K562 (cell line): Measurements from ENCODE around the gene LHPP. TPM values are rescaled to one million over a fixed set of nuclear protein-coding genes. Genes with fewer than 3 reads are reported as not detected.

Experiments used
- ATAC-seq: fragments of 200-7000 bp; cut with Tn5 transposase; 3 replicates; pipeline ENCODE4 v1.9.1; 2020; ENCODE audit warnings: moderate library complexity
- BruUV-seq: library from RNA; stranded (reverse); fragments of 400-500 nt; replicated peaks from 2 replicates; lab custom pipeline; 2021; lab: Mats Ljungman, UMichigan
- CTCF ChIA-PET: fragments of 300-600 bp; formaldehyde crosslinking; extraction: SDS; loops from one replicate; lab custom pipeline; 2021; ENCODE audit warnings: low intra/inter-chr PET ratio; lab: Yijun Ruan, JAX
- POLR2A ChIA-PET: fragments of 300-600, 350-650 bp; sonication (Branson Sonifier 250); formaldehyde crosslinking; extraction: SDS; loops from one replicate; lab custom pipeline; 2021; ENCODE audit warnings: antibody characterized with exemption, inconsistent platforms; lab: Yijun Ruan, JAX
- DNase-seq, 4 experiments: peaks; one replicate each; pipeline versions ENCODE4 v3.0.0 to v3.0.0-alpha.2; 2011 to 2018; ENCODE audit warnings: low spot score in 3 of 4, mixed read lengths in 3 of 4; ENCODE audit errors: extremely low read depth in 1 of 4
- FAIRE-seq: peaks from 2 replicates; lab custom pipeline; 2011; peaks lifted over from hg19 to GRCh38; lab: Jason Lieb, UNC
- H2AFZ ChIP-seq: 2 replicates; pipeline ENCODE4 v1.6.0; 2011; ENCODE audit warnings: low read depth, low read length, control low read depth, inconsistent platforms
- H3K27ac ChIP-seq: fragments of 200-600 bp; 3 replicates; pipeline ENCODE4 v1.8.0; 2011; ENCODE audit warnings: low read depth, mild to moderate bottlenecking, control low read depth, inconsistent platforms, low read length, moderate library complexity, mixed read lengths; ENCODE audit errors: extremely low read depth
- H3K27me3 ChIP-seq, 2 experiments: fragments of 300-600 bp in 1 of 2; 2 replicates in 1 of 2; 3 replicates in 1 of 2; pipeline versions ENCODE4 v1.6.0 to v1.8.0; 2011; ENCODE audit warnings: inconsistent platforms in 2 of 2, low read length in 2 of 2, mild to moderate bottlenecking in 1 of 2, mixed read lengths in 1 of 2, moderate library complexity in 1 of 2; ENCODE audit not compliant: control insufficient read depth in 2 of 2, insufficient read depth in 2 of 2
- H3K36me3 ChIP-seq: fragments of 300-600 bp; 3 replicates; pipeline ENCODE4 v1.8.0; 2011; ENCODE audit warnings: mild to moderate bottlenecking, low read length, inconsistent platforms; ENCODE audit not compliant: control insufficient read depth, insufficient read depth
- H3K4me1 ChIP-seq, 2 experiments: fragments of 200-600 bp in 1 of 2; replicated peaks in 1 of 2; 2 replicates in 1 of 2; 3 replicates in 1 of 2; pipeline versions ENCODE4 v1.5.1 to v1.8.0; 2011; ENCODE audit warnings: inconsistent platforms in 2 of 2, low read length in 2 of 2, mild to moderate bottlenecking in 1 of 2, mixed read lengths in 1 of 2, moderate library complexity in 1 of 2; ENCODE audit not compliant: control insufficient read depth in 2 of 2, insufficient read depth in 2 of 2
- H3K4me2 ChIP-seq: 2 replicates; pipeline ENCODE4 v1.6.1; 2011; ENCODE audit warnings: low read length, control low read depth, inconsistent platforms, mixed read lengths; ENCODE audit not compliant: insufficient read depth
- H3K4me3 ChIP-seq: fragments of 200-600 bp; sonication (generic), shearing (Covaris generic); 2 replicates; pipeline ENCODE4 v1.5.1; 2016; ENCODE audit warnings: control low read depth, inconsistent platforms
- H3K79me2 ChIP-seq: fragments of 200-600 bp; 3 replicates; pipeline ENCODE4 v1.8.0; 2011; ENCODE audit warnings: low read length, inconsistent platforms; ENCODE audit not compliant: control insufficient read depth, insufficient read depth
- H3K9ac ChIP-seq, 2 experiments: 2 replicates each; pipeline versions ENCODE4 v1.6.0 to v1.6.1; 2011; ENCODE audit warnings: low read depth in 2 of 2, low read length in 2 of 2, control low read depth in 1 of 2, inconsistent platforms in 1 of 2, mild to moderate bottlenecking in 1 of 2, mixed read lengths in 1 of 2; ENCODE audit not compliant: insufficient read depth in 1 of 2
- H3K9me1 ChIP-seq: one replicate; pipeline ENCODE4 v1.6.0; 2011; ENCODE audit warnings: inconsistent platforms, mild to moderate bottlenecking, low read length, moderate library complexity; ENCODE audit not compliant: control insufficient read depth, insufficient read depth
- H3K9me3 ChIP-seq: replicated peaks from 2 replicates; pipeline ENCODE4 v1.5.1; 2011; ENCODE audit warnings: low read depth, low read length, inconsistent platforms; ENCODE audit not compliant: control insufficient read depth, insufficient read depth
- H4K20me1 ChIP-seq: replicated peaks from 2 replicates; pipeline ENCODE4 v1.6.1; 2011; ENCODE audit warnings: low read length, inconsistent platforms, mixed read lengths; ENCODE audit not compliant: control insufficient read depth, insufficient read depth
- CBFA2T3 ChIP-seq: fragments of 450-650 bp; IDR thresholded peaks from 2 replicates; pipeline ENCODE4 v1.6.1; 2017
- GTF2B ChIP-seq: IDR thresholded peaks from 2 replicates; pipeline ENCODE4 v1.6.1; 2011; ENCODE audit not compliant: insufficient read length; ENCODE audit errors: extremely low read depth
- TCF3 ChIP-seq: sonication (generic); formaldehyde crosslinking; IDR thresholded peaks from 2 replicates; pipeline ENCODE4 v1.4.0; 2020; ENCODE audit warnings: mild to moderate bottlenecking, missing genetic modification reagents
- WGBS: fragments of 100-300 bp; shearing (Covaris generic); methylation state at CpG from one replicate; pipeline ENCODE4 v1.1.6; 2016; ENCODE audit warnings: low coverage, mixed read lengths; ENCODE audit not compliant: insufficient coverage; ENCODE audit errors: missing lambda C conversion rate; 5-methylcytosine and 5-hydroxymethylcytosine counted together
- in situ Hi-C: fragments of 300-500 bp; cut with MboI; formaldehyde crosslinking; loops from 4 replicates; pipeline ENCODE4 v1.15.0; 2018; ENCODE audit warnings: inconsistent platforms, mixed read lengths
- intact Hi-C: fragments of 100-400 bp; cut with micrococcal nuclease; formaldehyde crosslinking; loops from 2 replicates; pipeline ENCODE4 v1.14.2; 2022
- polyA plus RNA-seq, 8 experiments: library from polyadenylated mRNA; depleted of rRNA in 4 of 8; stranded (reverse) in 5 of 8; unstranded in 3 of 8; fragments of >200 nt; fragmentation: Nextera tagmentation in 2 of 8; fragmentation: Illumina TruSeq in 1 of 8; extraction: Ambion mirVana in 2 of 8; extraction: Trizol in 1 of 8; gene quantifications; 2 replicates each; pipeline versions ENCODE4 v1.2.1 to v1.2.3, GENCODE V29; 2011 to 2014; ENCODE audit warnings: inconsistent platforms in 1 of 8, missing spikeins in 1 of 8
- total RNA-seq, 7 experiments: library from RNA; depleted of rRNA in 6 of 7; stranded (reverse); fragments of >200 nt in 6 of 7; fragmentation: Illumina TruSeq in 2 of 7; extraction: Trizol in 2 of 7; gene quantifications; 2 replicates each; pipeline versions ENCODE4 v1.2.1 to v1.2.3, GENCODE V29; 2011 to 2021; ENCODE audit warnings: low replicate concordance in 1 of 7
- TF ChIP-seq, protein P1 (sequence below): fragments of 450-650 bp; conservative IDR thresholded peaks from 2 replicates; pipeline ENCODE4 v1.6.1; 2016; ENCODE audit warnings: missing genetic modification characterization, low read depth, mild to moderate bottlenecking, missing compliant biosample characterization, moderate library complexity

LHPP gene
- total and polyA plus RNA-seq, 9 of the 15 experiments (the other 6 are each of a cell fraction or from before 2014, with no cell fraction given): 0.34 to 7.4 (median 3.0) TPM

DNA sequence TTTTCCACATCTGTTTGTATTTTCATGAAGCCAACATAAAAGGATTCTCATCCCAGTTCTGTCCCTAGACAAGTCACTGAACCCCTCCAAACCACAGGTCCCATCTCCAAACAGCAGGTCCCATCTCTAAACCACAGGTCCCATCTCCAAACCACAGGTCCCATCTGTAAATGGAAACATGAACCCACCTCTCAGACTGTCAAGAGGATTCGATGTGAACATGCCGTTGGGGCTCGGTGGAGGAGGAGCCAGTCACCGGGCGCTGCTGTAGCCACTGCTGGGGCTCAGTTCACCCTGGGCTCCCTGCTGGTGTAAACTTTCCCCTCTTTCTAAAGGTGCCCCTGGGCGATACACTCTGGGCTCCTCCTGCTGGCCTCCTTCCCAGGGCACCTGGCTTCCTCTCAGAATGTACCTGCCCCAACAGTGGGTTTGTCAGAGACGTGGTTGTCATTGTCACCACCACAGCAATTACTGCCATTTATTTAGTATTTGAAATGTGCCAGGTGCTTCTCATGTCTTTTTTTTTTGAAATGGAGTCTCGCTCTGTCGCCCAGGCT, 13.0 kb downstream of the LHPP start:
- no peak overlapping the region for H2AFZ ChIP-seq
- intact Hi-C loops (no loop called here), in situ Hi-C loops (no loop called here)
- no peak for DNase-seq
- H3K9me3 ChIP-seq: no peaks in the 10 kb centered on the region
- TF ChIP-seq TCF3 (CRISPR knock-in tag) (peak; percentile 49), CBFA2T3 (peak; percentile 14; the same call in 1 of the 2 replicates), GTF2B (no peak)
- TF ChIP-seq, protein P1, sequence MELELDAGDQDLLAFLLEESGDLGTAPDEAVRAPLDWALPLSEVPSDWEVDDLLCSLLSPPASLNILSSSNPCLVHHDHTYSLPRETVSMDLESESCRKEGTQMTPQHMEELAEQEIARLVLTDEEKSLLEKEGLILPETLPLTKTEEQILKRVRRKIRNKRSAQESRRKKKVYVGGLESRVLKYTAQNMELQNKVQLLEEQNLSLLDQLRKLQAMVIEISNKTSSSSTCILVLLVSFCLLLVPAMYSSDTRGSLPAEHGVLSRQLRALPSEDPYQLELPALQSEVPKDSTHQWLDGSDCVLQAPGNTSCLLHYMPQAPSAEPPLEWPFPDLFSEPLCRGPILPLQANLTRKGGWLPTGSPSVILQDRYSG (tag): no peak
- H3K79me2 ChIP-seq: no peaks in the 10 kb centered on the region
- FAIRE-seq: no peak
- WGBS: 32% methylated on average over 6 of the region's 9 CpGs
- no peaks in the 10 kb centered on the region for H4K20me1 ChIP-seq
- no peak overlapping the region for H3K4me3 ChIP-seq
- no TSS peak for BruUV-seq
- ChIA-PET CTCF (no interaction called here), POLR2A (interaction anchor here (0.5 to 0.6 kb wide), 2 partner anchors 51 to 1801 kb away, joined by 3 read pairs; no protein-coding TSS in a partner anchor)
- H3K27me3 ChIP-seq: no peaks in the 10 kb centered on the region
- peak overlapping the region in 1 of 2 experiments; percentile 36; a peak in 1 of 4 replicates for H3K9ac ChIP-seq
- no peak; the same call in 2 of the 3 replicates for ATAC-seq
- H3K4me1 ChIP-seq: peaks cover 2 to 21% of the 10 kb centered on the region in 2 experiments; a peak in 4 of 5 replicates
- H3K9me1 ChIP-seq: no peaks in the 10 kb centered on the region
- H3K36me3 ChIP-seq: no peaks in the 10 kb centered on the region
- H3K27ac ChIP-seq: no peak overlapping the region
- no peak overlapping the region for H3K4me2 ChIP-seq
